Measurements from ENCODE around the gene USP47.

USP47 gene

GRCh38 chr11:11961399-11962028 lies 119.7 kb downstream of the USP47 start:
- no peak overlapping the region for H3K27ac ChIP-seq
- TF ChIP-seq CTCF (conservative IDR thresholded peaks at IDR 0.05) = no peak

DNA sequence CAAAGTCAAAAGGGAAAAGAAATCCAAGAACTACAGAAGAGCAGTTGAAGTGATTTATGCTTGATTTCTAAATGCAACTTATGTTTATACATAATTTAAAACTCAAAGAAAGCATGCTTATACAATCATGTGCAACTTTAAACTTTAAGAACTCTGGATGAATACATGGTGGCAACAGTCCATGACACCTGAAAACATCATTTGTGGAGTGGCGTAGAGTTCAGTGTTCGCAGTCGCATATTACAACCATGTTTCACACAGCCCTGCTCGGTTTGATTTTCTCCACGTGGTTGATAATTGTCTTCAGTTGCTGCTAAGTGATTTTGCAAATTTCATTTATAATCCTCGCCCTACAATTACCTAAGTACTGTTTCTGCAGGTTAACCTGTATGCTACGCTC lies 121.3 kb downstream of the USP47 start:
- no peak for TF ChIP-seq CTCF (conservative IDR thresholded peaks at IDR 0.05)

DNA sequence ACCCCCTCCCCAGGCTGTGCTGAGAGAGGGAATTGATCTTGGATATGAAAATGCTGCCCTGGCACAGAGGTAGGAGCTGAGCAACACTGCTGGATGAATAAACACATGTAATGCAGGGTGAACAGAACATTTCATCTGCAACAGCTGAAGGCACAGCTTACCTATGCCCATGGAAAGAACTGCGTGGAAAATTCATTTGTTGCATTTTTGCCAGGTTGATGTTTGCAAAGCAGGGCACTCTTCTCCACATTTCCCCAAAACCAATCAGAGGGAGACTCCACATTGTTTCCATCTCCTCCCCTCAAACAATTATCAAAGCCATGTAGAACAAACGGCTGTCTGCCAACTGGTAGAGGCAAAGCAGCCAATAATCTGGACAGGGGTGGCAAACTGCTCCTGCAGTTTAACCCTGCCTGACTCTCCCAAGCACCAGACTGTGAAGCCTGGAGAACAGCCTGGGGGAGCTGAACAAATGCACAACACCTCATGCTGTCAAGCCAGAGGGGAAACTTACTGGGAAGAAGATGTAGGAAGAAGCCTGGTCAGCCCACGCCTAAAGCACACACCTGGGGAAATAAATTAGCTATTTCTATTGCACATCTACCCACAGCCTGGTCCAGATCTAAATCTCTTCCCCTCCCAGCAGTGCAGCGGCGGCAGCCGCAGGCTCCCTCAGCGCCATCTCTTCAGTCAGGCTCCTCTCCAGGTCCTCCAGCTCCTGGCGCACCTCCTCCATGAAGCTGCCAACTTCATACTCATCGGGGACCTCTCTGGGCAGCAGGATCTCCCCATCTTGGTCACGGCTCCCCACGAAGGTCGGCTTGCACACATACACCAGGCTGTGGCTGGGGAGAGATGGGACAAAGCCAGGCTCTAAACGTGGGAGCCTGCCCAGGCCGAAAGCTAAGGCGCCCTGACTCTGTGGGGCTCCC lies 122.3 kb downstream of the USP47 start:
- H3K27ac ChIP-seq = no peak overlapping the region

More for the DNA sequence above, 121.3 kb downstream of the USP47 start:
- no peak overlapping the region for H3K27ac ChIP-seq

GRCh38 chr11:11964774-11965150 lies 123.0 kb downstream of the USP47 start:
- TF ChIP-seq CTCF (conservative IDR thresholded peaks at IDR 0.05) = no peak
- H3K27ac ChIP-seq = no peak overlapping the region

More for the DNA sequence above, 122.3 kb downstream of the USP47 start:
- no peak for TF ChIP-seq CTCF (conservative IDR thresholded peaks at IDR 0.05)

DNA sequence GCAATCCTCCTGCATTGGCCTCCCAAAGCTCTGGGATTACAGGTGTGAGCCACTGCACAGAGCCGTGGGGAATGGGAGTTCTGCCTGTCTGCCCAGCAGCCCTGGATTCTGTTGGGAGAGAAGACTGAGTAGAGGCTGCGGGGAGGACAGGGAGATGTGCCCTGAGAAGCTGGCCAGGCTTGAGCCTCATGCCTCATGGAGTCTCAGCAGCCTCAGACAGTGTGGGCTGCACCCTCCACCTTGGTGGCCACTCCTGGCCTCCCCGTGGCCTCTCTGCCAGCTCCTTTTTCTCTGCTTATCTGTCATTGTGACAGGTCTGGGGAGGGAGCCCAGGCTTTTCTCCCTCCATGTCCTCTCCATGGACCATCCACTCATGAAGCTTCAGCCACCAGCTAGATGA lies 123.4 kb downstream of the USP47 start:
- no peak for TF ChIP-seq CTCF (conservative IDR thresholded peaks at IDR 0.05)
- no peak overlapping the region for H3K27ac ChIP-seq

DNA sequence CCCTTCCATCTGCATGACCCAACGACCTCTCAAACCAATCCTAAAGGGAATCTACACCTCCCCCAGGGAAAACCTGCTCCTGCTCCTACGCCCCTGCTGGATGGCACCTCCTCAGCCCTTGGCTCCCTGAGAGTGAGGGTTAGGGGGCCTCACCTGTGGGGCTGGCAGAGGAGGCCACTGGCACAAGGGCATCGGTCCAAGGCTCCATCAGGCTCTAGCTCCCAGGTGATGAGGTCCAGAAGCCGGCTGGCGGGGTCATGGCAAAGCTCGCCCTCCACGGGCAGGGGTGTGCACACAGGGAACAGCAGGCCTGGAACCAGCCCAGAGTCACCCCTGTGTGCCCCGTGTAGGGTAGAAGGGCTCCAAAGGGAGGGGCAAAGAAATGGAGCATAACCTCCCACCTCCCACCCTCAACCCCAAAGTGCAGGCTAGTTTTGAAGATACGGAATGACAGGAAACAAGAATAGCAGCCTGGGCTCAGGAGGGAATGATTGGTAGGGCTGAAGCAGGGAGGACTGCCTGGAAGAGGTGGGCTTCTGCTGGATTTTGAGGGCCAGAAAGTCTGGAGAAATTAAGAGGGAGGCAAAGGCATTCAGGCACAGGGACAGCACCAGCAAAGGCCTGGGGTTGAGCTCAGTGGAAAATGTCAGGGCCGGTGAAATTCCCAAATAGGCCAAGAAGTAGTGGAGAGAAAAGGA lies 124.0 kb downstream of the USP47 start:
- no peak for TF ChIP-seq CTCF (conservative IDR thresholded peaks at IDR 0.05)
- no peak overlapping the region for H3K27ac ChIP-seq

- no peak overlapping the region for H3K27ac ChIP-seq
Observed at GRCh38 chr11:11966354-11966741, 124.6 kb downstream of the USP47 start.

More at GRCh38 chr11:11966354-11966741, 124.6 kb downstream of the USP47 start:
- no peak for TF ChIP-seq CTCF (conservative IDR thresholded peaks at IDR 0.05)
